Mucosa of descending colon (tissue), 3 donors: ENCODE results near the gene FGGY. TPM values are rescaled to one million over a fixed set of nuclear protein-coding genes. Genes with fewer than 3 reads are reported as not detected.
A peak's percentile ranks its signal among the peaks of the same experiment; 100 is the strongest.

Experiments
- ATAC-seq: fragments of 200-7000 bp; cut with Tn5 transposase; one replicate; pipeline ENCODE4 v1.9.1; 2020; ENCODE audit warnings: mild to moderate bottlenecking, moderate library complexity
- DNase-seq, 3 donors: peaks; one replicate each; pipeline ENCODE4 v3.0.0-alpha.2; 2020
- H3K36me3 ChIP-seq: fragments of 200-600 bp; one replicate; pipeline ENCODE4 v1.8.0; 2021; ENCODE audit warnings: low read depth, mild to moderate bottlenecking
- H3K4me1 ChIP-seq: fragments of 200-600 bp; one replicate; pipeline ENCODE4 v1.8.0; 2021; ENCODE audit warnings: low read depth, mild to moderate bottlenecking
- H3K4me3 ChIP-seq: fragments of 200-600 bp; one replicate; pipeline ENCODE4 v1.8.0; 2021; ENCODE audit warnings: mild to moderate bottlenecking
- H3K9me3 ChIP-seq: fragments of 200-600 bp; one replicate; pipeline ENCODE4 v1.8.0; 2021; ENCODE audit warnings: mild to moderate bottlenecking
- CTCF ChIP-seq: fragments of 200-600 bp; IDR thresholded peaks from one replicate; pipeline ENCODE4 v1.8.0; 2022; ENCODE audit warnings: antibody characterized with exemption, mild to moderate bottlenecking
- intact Hi-C, 2 donors: fragments of 100-400 bp; cut with DNase I in 1 of 2; cut with micrococcal nuclease in 1 of 2; formaldehyde crosslinking; loops; one replicate each; pipeline versions ENCODE4 v1.11.0 to v1.11.1; 2022; cut with DNase I, micrococcal nuclease
- total RNA-seq, 3 donors: library from RNA; stranded (reverse); fragmentation: NEBNext Ultra II Directional in 2 of 3; extraction: Animal tissue kit (Norgen Biotek cat#: 25700) in 2 of 3; gene quantifications; one replicate each; pipeline versions ENCODE4 v1.2.1 to v1.2.4, GENCODE V29; 2021 to 2023
- donor health status: DM: no; HTN: no; CAD: no; lungs with moderate emphysema.
- donor health status: DM: no; HTN: no; CAD: no.
- donor health status: DM: no; HTN: yes; CAD: no.

Gene FGGY
- total RNA-seq, 3 donors from 2014 or later = 25.2 to 38.3 (median 36.6) TPM

GRCh38 chr1:59520194-59520593 lies 223.3 kb downstream of the FGGY start:
- H3K4me1 ChIP-seq = no peaks in the 10 kb centered on the region
- no peak overlapping the region for H3K4me3 ChIP-seq
- TF ChIP-seq CTCF = no peak
- no peak for ATAC-seq
- no peak for DNase-seq
- H3K9me3 ChIP-seq = no peaks in the 10 kb centered on the region
- intact Hi-C loops = no loop called here
- H3K36me3 ChIP-seq = no peaks in the 10 kb centered on the region

GRCh38 chr1:59520827-59521418 lies 224.0 kb downstream of the FGGY start:
- no peak for ATAC-seq

GRCh38 chr1:59521456-59521855 lies 224.6 kb downstream of the FGGY start:
- no peak for DNase-seq
- no peak for ATAC-seq
- intact Hi-C loops = no loop called here
- TF ChIP-seq CTCF = no peak
- H3K4me1 ChIP-seq = no peaks in the 10 kb centered on the region
- H3K9me3 ChIP-seq = no peaks in the 10 kb centered on the region
- H3K4me3 ChIP-seq = no peak overlapping the region
- H3K36me3 ChIP-seq = no peaks in the 10 kb centered on the region

More at GRCh38 chr1:59520827-59521418, 224.0 kb downstream of the FGGY start:
- no peak overlapping the region for H3K4me3 ChIP-seq
- no peaks in the 10 kb centered on the region for H3K4me1 ChIP-seq
- DNase-seq = no peak
- TF ChIP-seq CTCF = no peak
- H3K36me3 ChIP-seq = no peaks in the 10 kb centered on the region
- intact Hi-C loops = no loop called here
- H3K9me3 ChIP-seq = no peaks in the 10 kb centered on the region

- DNase-seq (peak in 2 of 3 donors; percentile 46 to 76), ATAC-seq (peak; percentile 93)
- H3K4me1 ChIP-seq = no peaks in the 10 kb centered on the region
- no peak for TF ChIP-seq CTCF
- H3K9me3 ChIP-seq = no peaks in the 10 kb centered on the region
- H3K36me3 ChIP-seq = no peaks in the 10 kb centered on the region
- H3K4me3 ChIP-seq = no peak overlapping the region
- intact Hi-C loops = no loop called here
These were observed 226.1 kb downstream of the FGGY start for GRCh38 chr1:59522925-59523505.

GRCh38 chr1:59523745-59524450 lies 227.0 kb downstream of the FGGY start:
- Histone ChIP-seq H3K36me3 (no peaks in the 10 kb centered on the region), H3K4me1 (no peaks in the 10 kb centered on the region), H3K9me3 (no peaks in the 10 kb centered on the region), H3K4me3 (no peak overlapping the region)
- intact Hi-C loops = no loop called here
- ATAC-seq (no peak), DNase-seq (peak in 1 of 3 donors; percentile 32)
- TF ChIP-seq CTCF = no peak
